Small intestine (tissue), 7 donors: ENCODE results near the gene MSMO1. TPM values are rescaled to one million over a fixed set of nuclear protein-coding genes. Genes with fewer than 3 reads are reported as not detected.

ENCODE experiments used
- DNase-seq, 2 donors: peaks; one replicate each; pipeline versions ENCODE4 v3.0.0 to v3.0.0-alpha.2; 2013
- FAIRE-seq: peaks from 2 replicates; lab custom pipeline; 2012; peaks lifted over from hg19 to GRCh38; lab: Jason Lieb, UNC
- H3K27ac ChIP-seq, 3 donors: one replicate each; pipeline ENCODE4 v1.5.1; 2013; ENCODE audit warnings: low read length in 2 of 3, mild to moderate bottlenecking in 2 of 3, control low read depth in 1 of 3, inconsistent platforms in 1 of 3, low read depth in 1 of 3, moderate library complexity in 1 of 3
- H3K27me3 ChIP-seq, 3 donors: one replicate each; pipeline ENCODE4 v1.6.1; 2013; ENCODE audit warnings: low read length in 3 of 3, inconsistent platforms in 1 of 3; ENCODE audit not compliant: control insufficient read depth in 3 of 3, insufficient read depth in 3 of 3
- H3K36me3 ChIP-seq, 3 donors: one replicate each; pipeline ENCODE4 v1.6.1; 2013; ENCODE audit warnings: low read length in 3 of 3, inconsistent platforms in 1 of 3, low read depth in 1 of 3, mild to moderate bottlenecking in 1 of 3, moderate library complexity in 1 of 3; ENCODE audit not compliant: control insufficient read depth in 3 of 3, insufficient read depth in 2 of 3
- H3K4me1 ChIP-seq, 3 donors: one replicate each; pipeline ENCODE4 v1.6.1; 2013; ENCODE audit warnings: low read length in 2 of 3, inconsistent platforms in 1 of 3, low read depth in 1 of 3, mild to moderate bottlenecking in 1 of 3, moderate library complexity in 1 of 3; ENCODE audit not compliant: control insufficient read depth in 3 of 3, insufficient read depth in 2 of 3
- H3K4me3 ChIP-seq, 3 donors: one replicate each; pipeline ENCODE4 v1.5.1; 2013; ENCODE audit warnings: low read length in 3 of 3, control low read depth in 1 of 3, inconsistent platforms in 1 of 3, low read depth in 1 of 3, mild to moderate bottlenecking in 1 of 3, moderate library complexity in 1 of 3
- H3K9me3 ChIP-seq, 2 donors: one replicate each; pipeline ENCODE4 v1.6.1; 2013; ENCODE audit warnings: low read depth in 1 of 2, low read length in 1 of 2; ENCODE audit not compliant: control insufficient read depth in 2 of 2, insufficient read depth in 1 of 2
- WGBS, 3 donors: extraction: QIAGEN DNeasy Blood & Tissue Kit; methylation state at CpG; one replicate each; pipeline ENCODE4 v1.1.7; 2013; 5-methylcytosine and 5-hydroxymethylcytosine counted together
- polyA plus RNA-seq, 4 donors: library from polyadenylated mRNA; stranded (reverse) in 3 of 4; unstranded in 1 of 4; fragments of 200-250 nt in 3 of 4; fragments of 120-200 nt in 1 of 4; gene quantifications; one replicate each; pipeline versions ENCODE4 v1.2.1 to v1.2.3, GENCODE V29; 2013
- donor health status: healthy with polysubstance abuse.
- donor health status: control.
- donor health status: control.
- donor health status: Bipolar disorder and iron deficiency.
- donor health status: healthy.

The MSMO1 gene
- polyA plus RNA-seq, 4 donors, result 18.6 to 226 (median 51.0) TPM

DNA sequence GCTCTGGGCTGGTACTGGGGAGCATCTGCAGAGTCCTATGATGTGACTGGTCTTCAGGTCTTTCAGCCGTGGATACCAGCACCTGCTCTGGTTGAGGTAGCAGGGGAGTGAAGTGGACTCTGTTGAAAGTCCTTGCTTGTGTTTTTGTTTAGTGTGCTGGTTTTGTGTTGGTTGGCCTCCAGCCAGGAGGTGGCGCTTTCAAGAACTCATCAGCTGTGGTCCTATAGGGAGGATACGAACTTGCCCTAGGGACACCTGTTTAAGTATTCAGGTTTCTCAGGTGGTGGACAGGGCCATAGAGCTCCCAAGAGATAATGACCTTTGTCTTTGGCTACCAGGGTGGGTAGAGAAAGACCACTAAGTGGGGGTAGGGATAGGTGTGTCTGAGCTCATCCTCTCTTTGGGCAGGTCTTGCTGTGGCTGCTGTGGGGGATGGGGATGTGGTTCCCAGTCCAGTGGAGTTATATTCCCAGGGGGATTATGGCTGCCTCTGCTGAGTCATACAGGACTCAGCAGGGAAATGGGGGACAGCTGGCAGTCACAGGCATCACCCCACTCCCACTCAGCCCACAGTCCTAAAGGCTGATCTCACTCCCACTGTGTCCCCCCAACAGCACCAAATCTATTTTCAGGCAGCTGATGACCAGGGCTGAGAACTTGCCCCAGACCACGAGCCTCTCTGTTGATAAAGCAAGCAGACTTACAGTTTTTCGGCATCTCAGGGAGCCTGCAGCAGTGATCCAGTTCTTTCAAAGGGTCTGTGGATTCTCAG, 24.1 kb downstream of the MSMO1 start:
- Histone ChIP-seq H3K27ac (no peak overlapping the region), H3K27me3 (no peaks in the 10 kb centered on the region), H3K9me3 (no peaks in the 10 kb centered on the region), H3K36me3 (no peaks in the 10 kb centered on the region), H3K4me1 (no peaks in the 10 kb centered on the region), H3K4me3 (no peak overlapping the region)
- DNase-seq (no peak), FAIRE-seq (no peak)
- WGBS, 3 donors, result 73 to 89% (median 73%) methylated on average over 5 of the region's 5 CpGs

DNA sequence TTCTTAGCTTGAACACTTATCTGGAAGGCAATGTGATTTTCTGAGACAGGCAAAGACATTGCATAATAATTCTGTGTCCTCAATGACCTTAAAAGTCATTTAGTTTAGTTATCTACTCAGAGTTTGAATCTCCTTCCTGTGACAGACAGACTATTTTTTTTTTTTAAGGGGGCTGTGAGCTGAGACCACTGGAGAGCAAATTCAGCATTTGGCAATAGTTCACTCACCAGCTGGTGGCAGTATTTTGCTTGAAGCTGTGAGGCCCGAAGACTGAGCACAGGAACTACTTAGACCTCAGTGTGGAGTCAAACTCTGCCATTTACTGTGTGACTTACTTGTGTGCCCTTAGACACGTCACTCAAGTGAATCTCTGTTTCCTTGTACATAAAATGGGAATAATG, 28.4 kb downstream of the MSMO1 start:
- DNase-seq (peak; percentile 48 to 57), FAIRE-seq (no peak)
- Histone ChIP-seq H3K27me3 (no peaks in the 10 kb centered on the region), H3K36me3 (no peaks in the 10 kb centered on the region), H3K4me1 (no peaks in the 10 kb centered on the region), H3K27ac (no peak overlapping the region), H3K9me3 (no peaks in the 10 kb centered on the region), H3K4me3 (no peak overlapping the region)
- 2 to 15% (median 12%) methylated on average over 2 of the region's 2 CpGs for WGBS, 3 donors

DNA sequence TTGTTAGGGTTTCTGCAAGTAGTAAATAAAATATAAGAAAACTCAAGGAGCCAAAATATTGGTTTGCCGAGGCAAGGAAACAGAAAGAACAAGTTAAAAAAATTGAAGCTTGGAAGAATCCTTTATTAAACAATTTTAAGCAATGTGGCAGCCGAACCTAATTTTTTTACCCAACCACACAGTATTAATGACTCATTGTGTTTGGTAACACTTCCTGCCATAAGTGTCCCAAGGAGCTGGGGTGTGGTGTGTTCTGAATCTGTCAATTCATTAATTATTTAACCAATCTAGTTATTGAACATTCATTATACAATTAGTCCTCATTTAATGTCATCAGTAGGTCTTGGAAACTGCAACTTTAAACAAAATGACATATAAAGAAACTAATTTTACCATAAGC, 32.0 kb downstream of the MSMO1 start:
- Histone ChIP-seq H3K4me1 (no peaks in the 10 kb centered on the region), H3K27me3 (no peaks in the 10 kb centered on the region), H3K4me3 (no peak overlapping the region), H3K36me3 (no peaks in the 10 kb centered on the region), H3K9me3 (no peaks in the 10 kb centered on the region), H3K27ac (no peak overlapping the region)
- no peak for FAIRE-seq
- 53 to 65% (median 60%) methylated on average over 2 of the region's 2 CpGs for WGBS, 3 donors
- DNase-seq, result peak in 1 of 2 donors; percentile 36

DNA sequence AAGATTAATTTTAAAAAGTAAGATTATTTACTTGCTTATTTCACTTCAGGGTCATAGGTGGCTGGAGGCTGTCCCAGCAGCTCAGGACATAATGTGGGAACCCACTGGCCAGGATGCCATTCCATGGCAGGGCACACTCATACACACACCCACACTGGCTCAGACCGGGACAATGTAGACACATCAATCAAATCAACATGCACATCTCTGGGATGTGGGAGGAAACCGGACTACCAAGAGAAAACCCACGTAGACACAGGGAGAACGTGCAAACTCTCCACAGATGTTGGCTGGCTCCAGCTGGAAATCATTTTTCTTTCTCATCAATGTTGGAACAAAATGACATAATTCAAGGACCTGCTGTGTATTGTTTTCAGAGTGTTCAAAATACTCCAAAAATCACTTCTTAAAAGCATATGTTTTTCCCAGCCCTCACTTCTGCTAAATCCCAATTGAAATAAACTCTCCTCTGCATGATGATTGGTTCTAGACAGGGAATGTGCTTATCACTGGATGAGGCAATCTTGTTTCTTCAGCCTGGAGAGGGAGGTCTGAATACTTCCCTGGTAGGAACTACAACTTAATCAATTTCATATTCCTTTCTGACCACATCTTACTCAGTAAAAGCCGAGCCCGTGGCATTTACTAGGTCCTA, 32.7 kb downstream of the MSMO1 start:
- FAIRE-seq (no peak), DNase-seq (no peak)
- H3K27ac ChIP-seq, result no peak overlapping the region
- no peaks in the 10 kb centered on the region for H3K9me3 ChIP-seq
- 73 to 91% (median 78%) methylated on average over 6 of the region's 6 CpGs for WGBS, 3 donors
- no peaks in the 10 kb centered on the region for H3K36me3 ChIP-seq
- no peaks in the 10 kb centered on the region for H3K27me3 ChIP-seq
- no peak overlapping the region for H3K4me3 ChIP-seq
- peaks cover 0 to 3% (median 0%) of the 10 kb centered on the region in 3 donors for H3K4me1 ChIP-seq

DNA sequence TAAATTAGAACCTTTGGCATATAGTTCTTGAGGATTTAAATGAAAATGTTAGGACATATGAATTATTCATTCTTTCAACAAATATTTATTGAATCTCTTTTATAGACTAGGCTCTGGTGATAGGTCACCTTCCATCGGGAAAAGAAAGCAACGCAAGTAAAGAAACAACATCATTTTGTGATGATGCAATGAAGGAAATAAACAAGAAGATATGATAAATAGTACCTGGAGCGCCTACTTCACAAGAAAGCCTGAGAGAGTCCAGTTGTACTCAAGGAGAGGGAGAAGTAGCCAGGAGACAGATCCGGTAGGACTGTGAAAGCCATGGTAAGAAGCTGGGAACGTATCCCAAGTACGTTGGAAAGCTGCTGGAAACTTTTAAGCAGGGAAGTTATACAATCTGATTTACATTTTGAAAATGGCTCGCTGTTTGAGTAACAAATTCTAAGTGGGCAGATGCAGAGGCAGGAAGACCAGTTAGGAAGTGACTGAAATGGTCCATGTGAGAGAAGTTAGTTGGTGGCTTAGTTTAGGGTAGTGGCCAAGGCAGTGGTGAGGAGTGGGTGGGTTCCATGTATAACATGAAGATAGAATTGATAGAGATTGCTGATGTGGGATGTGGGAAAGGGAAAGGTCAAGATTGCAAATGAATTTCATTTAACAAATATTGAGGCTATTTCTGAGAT, 33.7 kb downstream of the MSMO1 start:
- Histone ChIP-seq H3K27me3 (no peaks in the 10 kb centered on the region), H3K36me3 (no peaks in the 10 kb centered on the region), H3K9me3 (no peaks in the 10 kb centered on the region), H3K4me1 (peaks cover 0 to 7% (median 0%) of the 10 kb centered on the region in 3 donors), H3K27ac (no peak overlapping the region), H3K4me3 (no peak overlapping the region)
- 83 to 85% (median 83%) methylated on average over 7 of the region's 7 CpGs for WGBS, 3 donors
- no peak for DNase-seq
- FAIRE-seq, result no peak

DNA sequence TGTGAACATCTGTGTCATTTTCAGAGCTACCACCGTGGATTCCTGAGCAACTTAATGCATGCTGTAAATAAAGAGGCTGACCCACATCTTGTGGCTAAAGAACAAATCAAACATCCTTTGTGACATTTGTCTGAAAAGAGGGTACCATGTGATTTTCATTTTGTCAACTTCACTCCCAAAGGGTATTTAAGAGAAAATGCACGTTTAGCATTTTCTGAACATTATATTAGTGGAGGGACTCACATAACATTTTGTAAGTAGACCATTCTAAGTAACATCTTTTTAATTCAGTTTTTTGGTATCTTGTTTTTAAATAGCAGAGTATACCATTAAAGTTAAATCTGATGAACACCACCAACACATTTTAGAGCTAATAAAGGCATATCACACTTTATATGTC, 34.3 kb downstream of the MSMO1 start:
- Histone ChIP-seq H3K4me1 (peaks cover 0 to 7% (median 0%) of the 10 kb centered on the region in 3 donors), H3K9me3 (no peaks in the 10 kb centered on the region), H3K27ac (no peak overlapping the region), H3K36me3 (no peaks in the 10 kb centered on the region), H3K27me3 (no peaks in the 10 kb centered on the region), H3K4me3 (no peak overlapping the region)
- WGBS, 3 donors, result 72 to 87% (median 83%) methylated on average over 2 of the region's 2 CpGs
- FAIRE-seq (no peak), DNase-seq (no peak)

DNA sequence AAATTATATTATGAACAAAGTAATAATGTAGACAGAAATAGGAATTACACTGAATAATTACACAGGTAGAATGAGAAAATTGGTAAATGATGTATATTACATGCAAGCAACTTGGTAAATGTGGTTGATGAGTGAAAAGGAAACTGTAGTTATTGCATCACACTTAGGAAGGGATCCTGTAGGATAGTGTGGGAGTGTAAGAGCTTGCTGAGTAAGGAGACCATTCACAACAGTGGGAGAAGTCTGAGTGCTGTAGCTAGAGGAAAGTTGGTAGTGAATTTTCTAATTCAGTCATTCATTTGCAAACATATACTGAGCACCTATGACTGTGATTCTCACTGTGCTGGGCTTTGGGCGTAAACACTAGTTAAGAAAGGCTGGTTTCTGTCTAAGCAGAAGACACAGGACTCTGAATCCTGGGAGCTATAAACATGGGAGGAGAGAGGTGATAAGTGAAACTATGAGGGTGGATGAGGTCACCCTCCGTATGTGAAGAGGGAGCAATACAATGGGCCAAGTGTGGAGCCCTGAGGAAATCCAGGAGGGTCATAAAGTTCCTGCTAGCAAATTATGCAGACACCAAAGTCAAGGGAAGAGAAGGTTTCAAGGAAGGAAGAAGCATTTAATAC, 37.1 kb downstream of the MSMO1 start:
- Histone ChIP-seq H3K4me3 (no peak overlapping the region), H3K27me3 (no peaks in the 10 kb centered on the region), H3K4me1 (peaks cover 0 to 7% (median 0%) of the 10 kb centered on the region in 3 donors), H3K36me3 (no peaks in the 10 kb centered on the region), H3K27ac (peak overlapping the region; percentile 20 to 93 (median 73)), H3K9me3 (no peaks in the 10 kb centered on the region)
- 19 to 47% (median 29%) methylated on average over 2 of the region's 2 CpGs for WGBS, 3 donors
- peak; percentile 90 to 94 for DNase-seq
- no peak for FAIRE-seq

DNA sequence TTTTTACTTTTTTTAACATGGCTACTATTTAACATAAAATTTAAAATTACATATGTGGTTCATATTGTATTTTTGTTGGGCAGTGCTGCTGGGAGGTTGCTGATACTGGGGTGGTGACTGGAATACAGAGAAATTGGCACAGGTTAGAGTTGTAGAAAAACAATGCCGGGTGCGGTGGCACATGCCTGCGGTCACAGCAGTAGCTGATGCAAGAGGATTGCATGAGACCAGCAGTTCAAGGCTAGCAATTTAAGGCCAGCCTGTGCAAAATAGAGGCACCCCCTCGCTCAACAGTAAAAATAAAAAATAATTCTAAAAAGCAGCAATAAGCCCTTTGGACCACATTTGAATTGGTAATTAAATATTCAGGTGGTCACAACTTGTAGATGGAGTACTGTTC, 39.6 kb downstream of the MSMO1 start:
- DNase-seq (no peak), FAIRE-seq (no peak)
- Histone ChIP-seq H3K36me3 (no peaks in the 10 kb centered on the region), H3K27me3 (no peaks in the 10 kb centered on the region), H3K27ac (no peak overlapping the region), H3K4me3 (no peak overlapping the region), H3K9me3 (no peaks in the 10 kb centered on the region), H3K4me1 (peaks cover 0 to 7% (median 0%) of the 10 kb centered on the region in 3 donors)
- WGBS, 3 donors, result 84 to 92% (median 87%) methylated on average over 4 of the region's 4 CpGs
